HCT116 (cell line): ENCODE data around the gene RGS8.

Source experiments
- JUND ChIP-seq: IDR thresholded peaks from 2 replicates; pipeline ENCODE4 v1.6.1; 2012
- POLR2A ChIP-seq: IDR thresholded peaks from 2 replicates; pipeline ENCODE4 v1.7.0; 2011; ENCODE audit warnings: borderline replicate concordance; ENCODE audit not compliant: insufficient read depth, insufficient read length; ENCODE audit errors: extremely low read depth
- TF ChIP-seq, protein P1 (sequence below), 3 experiments: fragments of 200-600 bp in 1 of 3; sonication (generic) in 1 of 3; IDR thresholded peaks in 2 of 3; conservative IDR thresholded peaks in 1 of 3; 2 replicates each; pipeline ENCODE4 v1.5.1; 2012 to 2017; ENCODE audit warnings: low read depth in 2 of 3, low read length in 2 of 3, antibody characterized with exemption in 1 of 3, borderline replicate concordance in 1 of 3, control low read depth in 1 of 3, mild to moderate bottlenecking in 1 of 3, mixed read lengths in 1 of 3, mixed run types in 1 of 3, moderate library complexity in 1 of 3; ENCODE audit not compliant: insufficient read depth in 1 of 3

DNA sequence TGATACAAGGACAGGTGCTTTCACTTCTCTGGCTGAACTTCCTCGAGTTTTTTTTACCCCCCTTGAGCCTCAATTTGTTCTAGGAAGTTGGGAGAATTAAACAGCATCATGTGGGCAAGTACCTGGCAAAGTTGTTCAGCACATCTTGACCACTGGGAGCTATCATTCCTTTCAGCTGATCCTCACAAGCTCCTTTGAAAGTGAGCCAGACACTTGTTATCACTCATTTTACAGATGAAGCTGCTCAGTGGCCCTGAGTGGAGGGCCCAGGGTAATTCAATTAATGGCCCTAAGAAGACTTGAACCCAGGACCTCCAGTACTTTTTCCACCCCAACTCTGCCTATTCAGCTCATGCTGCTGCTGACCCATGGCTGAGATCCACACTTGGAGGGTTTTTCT lies 2.0 kb downstream of the RGS8 start:
- TF ChIP-seq, protein P1, sequence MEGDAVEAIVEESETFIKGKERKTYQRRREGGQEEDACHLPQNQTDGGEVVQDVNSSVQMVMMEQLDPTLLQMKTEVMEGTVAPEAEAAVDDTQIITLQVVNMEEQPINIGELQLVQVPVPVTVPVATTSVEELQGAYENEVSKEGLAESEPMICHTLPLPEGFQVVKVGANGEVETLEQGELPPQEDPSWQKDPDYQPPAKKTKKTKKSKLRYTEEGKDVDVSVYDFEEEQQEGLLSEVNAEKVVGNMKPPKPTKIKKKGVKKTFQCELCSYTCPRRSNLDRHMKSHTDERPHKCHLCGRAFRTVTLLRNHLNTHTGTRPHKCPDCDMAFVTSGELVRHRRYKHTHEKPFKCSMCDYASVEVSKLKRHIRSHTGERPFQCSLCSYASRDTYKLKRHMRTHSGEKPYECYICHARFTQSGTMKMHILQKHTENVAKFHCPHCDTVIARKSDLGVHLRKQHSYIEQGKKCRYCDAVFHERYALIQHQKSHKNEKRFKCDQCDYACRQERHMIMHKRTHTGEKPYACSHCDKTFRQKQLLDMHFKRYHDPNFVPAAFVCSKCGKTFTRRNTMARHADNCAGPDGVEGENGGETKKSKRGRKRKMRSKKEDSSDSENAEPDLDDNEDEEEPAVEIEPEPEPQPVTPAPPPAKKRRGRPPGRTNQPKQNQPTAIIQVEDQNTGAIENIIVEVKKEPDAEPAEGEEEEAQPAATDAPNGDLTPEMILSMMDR (IDR thresholded peaks at IDR 0.05 in 2 of 3, conservative IDR thresholded peaks at IDR 0.05 in 1 of 3; ENCODE audit: borderline replicate concordance in 1 of 3, insufficient read depth in 1 of 3, low read depth in 2 of 3, low read length in 2 of 3) = no peak
- TF ChIP-seq POLR2A (no peak), JUND (no peak)
